Measurements from ENCODE around the gene MRPS27.
"Not testable (repeated sequence)": the region's sequence is repeated elsewhere in the genome, so short reads cannot be mapped to it uniquely, and the experiment has no call there.

MRPS27 gene

GRCh38 chr5:72298711-72299110 is 21.3 kb downstream of the MRPS27 start:
- H3K9me3 Mint-ChIP-seq = peaks cover 10% of the 10 kb centered on the region
- TF ChIP-seq CTCF (IDR thresholded peaks at IDR 0.05) = no peak
- no peak overlapping the region for H3K27ac Mint-ChIP-seq
- peaks cover 15% of the 10 kb centered on the region for H3K4me1 Mint-ChIP-seq
- H3K27me3 Mint-ChIP-seq (ENCODE audit: low read depth, poor library complexity) = no peaks in the 10 kb centered on the region
- no peak for DNase-seq
- H3K4me3 Mint-ChIP-seq = no peak overlapping the region
- peaks cover 71% of the 10 kb centered on the region for H3K36me3 Mint-ChIP-seq (ENCODE audit: low read depth)

GRCh38 chr5:72298136-72298535 is 21.9 kb downstream of the MRPS27 start:
- H3K4me1 Mint-ChIP-seq = peaks cover 15% of the 10 kb centered on the region
- H3K27ac Mint-ChIP-seq = peak overlapping the region; percentile 23
- DNase-seq; H3K4me3 Mint-ChIP-seq; H3K27me3 Mint-ChIP-seq (ENCODE audit: low read depth, poor library complexity); H3K9me3 Mint-ChIP-seq: not testable (repeated sequence)
- H3K36me3 Mint-ChIP-seq (ENCODE audit: low read depth) = peaks cover 68% of the 10 kb centered on the region

- Mint-ChIP-seq H3K4me1 (peaks cover 4% of the 10 kb centered on the region), H3K4me3 (no peak overlapping the region)
- TF ChIP-seq CTCF (IDR thresholded peaks at IDR 0.05) = no peak
Observed at GRCh38 chr5:72296256-72296655, 23.8 kb downstream of the MRPS27 start.

GRCh38 chr5:72295539-72295938 is 24.5 kb downstream of the MRPS27 start:
- H3K36me3 Mint-ChIP-seq (ENCODE audit: low read depth) = peaks cover 53% of the 10 kb centered on the region
- no peaks in the 10 kb centered on the region for H3K27me3 Mint-ChIP-seq (ENCODE audit: low read depth, poor library complexity)
- H3K9me3 Mint-ChIP-seq = no peaks in the 10 kb centered on the region
- peaks cover 4% of the 10 kb centered on the region for H3K4me1 Mint-ChIP-seq
- TF ChIP-seq CTCF (IDR thresholded peaks at IDR 0.05) = no peak
- no peak overlapping the region for H3K27ac Mint-ChIP-seq
- no peak overlapping the region for H3K4me3 Mint-ChIP-seq
- DNase-seq = no peak

More at GRCh38 chr5:72296256-72296655, 23.8 kb downstream of the MRPS27 start:
- Mint-ChIP-seq H3K9me3 (no peaks in the 10 kb centered on the region), H3K27me3 (ENCODE audit: low read depth, poor library complexity) (no peaks in the 10 kb centered on the region), H3K36me3 (ENCODE audit: low read depth) (peaks cover 58% of the 10 kb centered on the region), H3K27ac (no peak overlapping the region)
- no peak for DNase-seq

GRCh38 chr5:72294473-72294872 is 25.6 kb downstream of the MRPS27 start:
- Mint-ChIP-seq H3K4me1 (peaks cover 4% of the 10 kb centered on the region), H3K27ac (no peak overlapping the region), H3K9me3 (no peaks in the 10 kb centered on the region), H3K27me3 (ENCODE audit: low read depth, poor library complexity) (no peaks in the 10 kb centered on the region), H3K4me3 (no peak overlapping the region), H3K36me3 (ENCODE audit: low read depth) (peaks cover 48% of the 10 kb centered on the region)
- DNase-seq = no peak
- no peak for TF ChIP-seq CTCF (IDR thresholded peaks at IDR 0.05)

GRCh38 chr5:72293495-72294055 is 26.5 kb downstream of the MRPS27 start:
- Mint-ChIP-seq H3K9me3 (no peaks in the 10 kb centered on the region), H3K4me3 (no peak overlapping the region), H3K4me1 (peaks cover 4% of the 10 kb centered on the region), H3K27ac (no peak overlapping the region), H3K36me3 (ENCODE audit: low read depth) (peaks cover 48% of the 10 kb centered on the region), H3K27me3 (ENCODE audit: low read depth, poor library complexity) (no peaks in the 10 kb centered on the region)
- no peak for TF ChIP-seq CTCF (IDR thresholded peaks at IDR 0.05)
- DNase-seq = no peak

Data from nephron progenitor cell (in vitro differentiated cells).